GM18909 (cell line): ENCODE data around the gene SEC61A2.

Source experiments
- ATAC-seq: cut with Tn5 transposase; IDR thresholded peaks from one replicate; pipeline ENCODE4 v1.9.1; 2021; ENCODE audit warnings: mild to moderate bottlenecking; ENCODE audit not compliant: unreplicated experiment, poor library complexity

The SEC61A2 gene

DNA sequence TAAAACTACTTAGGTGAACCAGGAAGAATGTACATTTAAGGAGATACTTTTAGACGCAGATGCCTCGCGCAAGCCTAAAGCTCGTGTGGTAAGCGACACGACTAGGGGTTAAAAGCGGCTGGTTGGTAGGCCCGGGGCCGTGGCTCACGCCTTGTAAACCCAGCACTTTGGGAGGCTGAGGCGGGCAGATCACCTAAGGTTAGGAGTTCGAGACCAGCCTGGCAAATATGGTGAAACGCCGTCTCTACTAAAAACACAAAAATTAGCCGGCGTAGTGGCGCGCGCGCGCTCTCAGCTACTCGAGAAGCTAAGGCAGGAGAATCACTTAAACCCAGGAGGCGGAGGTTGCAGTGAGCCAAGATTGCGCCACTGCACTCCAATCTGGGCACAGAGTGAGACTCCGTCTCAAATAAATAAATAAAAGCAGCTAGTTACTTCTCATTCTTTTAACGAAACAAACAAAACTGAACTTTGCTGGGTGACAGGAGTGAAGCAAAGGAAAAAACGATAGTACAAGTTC, 65.3 kb downstream of the SEC61A2 start:
- no peak for ATAC-seq

DNA sequence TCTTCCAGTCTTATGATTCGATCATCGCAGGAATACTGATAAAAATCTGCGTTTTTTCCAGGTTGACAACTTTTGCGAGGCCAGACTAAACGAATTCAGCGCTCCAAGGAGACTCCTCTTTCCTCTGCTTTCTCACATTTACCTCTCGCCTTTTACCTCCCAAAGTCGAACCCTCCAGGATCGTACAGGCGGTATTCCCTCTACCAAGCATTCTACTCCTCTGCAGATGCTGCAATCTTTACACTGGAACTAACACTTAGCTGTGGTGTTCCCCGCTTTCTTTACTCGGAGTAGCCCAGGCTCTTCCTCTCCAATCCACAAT, 65.8 kb downstream of the SEC61A2 start:
- peak; percentile 17 for ATAC-seq

DNA sequence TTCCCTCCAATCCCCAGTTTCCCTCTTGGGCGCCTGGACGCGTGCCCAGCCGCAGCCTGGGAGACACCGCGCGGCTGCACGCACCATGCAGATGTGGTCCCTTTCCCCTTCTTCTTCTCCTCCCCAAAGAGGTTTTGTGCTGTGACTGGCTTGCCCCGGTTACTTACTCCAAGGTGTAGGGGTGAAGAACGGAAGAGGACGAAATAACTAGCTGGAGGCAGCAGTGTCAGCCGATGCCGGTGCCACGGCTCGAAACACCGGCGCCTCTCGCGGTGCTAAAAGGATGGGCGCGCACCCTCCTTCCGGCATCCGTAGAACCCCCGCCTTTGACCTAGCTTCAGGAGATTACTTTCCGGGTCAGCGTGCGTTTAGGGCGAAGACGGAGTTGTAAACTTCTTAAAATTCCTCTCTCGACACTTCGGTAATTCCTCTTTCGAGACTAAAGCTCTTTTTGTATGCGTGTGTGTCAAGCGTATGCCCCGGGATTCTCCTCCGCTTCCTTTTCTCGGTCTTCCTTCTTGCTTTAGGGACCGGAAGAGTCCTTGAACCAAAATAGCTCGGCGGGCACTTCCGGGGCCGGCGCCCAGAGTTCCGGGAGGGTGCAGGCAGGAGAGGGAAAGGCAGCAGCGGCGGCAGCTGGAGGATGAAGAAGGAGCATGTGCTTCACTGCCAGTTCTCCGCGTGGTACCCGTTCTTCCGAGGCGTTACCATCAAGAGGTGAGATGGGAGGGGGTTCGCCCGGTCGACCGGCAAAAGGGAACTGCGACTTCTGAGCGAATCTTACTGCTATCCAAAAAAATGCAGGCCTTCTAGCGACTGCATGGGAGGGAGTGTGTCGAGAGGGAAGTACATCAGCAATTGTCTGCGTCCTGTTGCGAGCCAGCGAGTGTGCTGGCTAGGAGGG, 66.4 kb downstream of the SEC61A2 start, which contains the start of the genes CDC123 and NUDT5:
Gene CDC123 (plus strand): TSS at position 586 of the 904 bp plus-strand sequence. CDS start 58 bp downstream, at position 644.
Gene NUDT5 (minus strand): TSS at position 289 of the 904 bp plus-strand sequence. CDS start 9,600 bp downstream, outside the sequence.
- peak; percentile 90 for ATAC-seq

DNA sequence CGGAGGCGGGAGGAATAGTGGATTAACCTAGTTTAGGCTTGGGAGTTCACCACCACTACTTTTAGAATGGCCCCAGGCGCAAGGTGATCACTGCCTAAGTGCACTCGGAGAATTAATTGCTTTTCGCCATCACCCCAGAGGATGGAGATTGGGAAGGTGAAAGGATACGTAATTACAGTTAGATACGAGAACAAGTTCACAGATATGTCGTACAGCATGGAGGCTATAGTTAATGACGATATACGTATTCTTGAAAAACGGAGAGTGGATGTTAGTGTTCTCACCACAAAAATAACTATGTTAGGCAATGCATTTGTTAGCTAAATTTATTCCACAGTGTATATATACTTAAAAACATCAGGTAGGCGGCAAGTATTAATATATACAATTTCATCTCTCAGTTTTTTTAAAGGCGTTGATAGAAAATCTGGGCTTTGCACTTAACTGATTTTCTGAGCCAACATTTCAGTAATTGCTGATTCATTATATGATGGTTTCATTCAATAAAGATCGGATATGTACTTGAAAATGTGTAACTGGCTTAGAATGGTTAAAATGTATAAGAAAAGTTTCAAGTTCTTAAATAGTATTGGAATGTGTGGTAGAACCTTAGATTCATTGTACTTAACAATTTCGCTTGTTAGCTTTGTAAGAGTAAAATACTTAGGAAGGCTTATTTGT, 67.2 kb downstream of the SEC61A2 start:
- ATAC-seq: no peak

DNA sequence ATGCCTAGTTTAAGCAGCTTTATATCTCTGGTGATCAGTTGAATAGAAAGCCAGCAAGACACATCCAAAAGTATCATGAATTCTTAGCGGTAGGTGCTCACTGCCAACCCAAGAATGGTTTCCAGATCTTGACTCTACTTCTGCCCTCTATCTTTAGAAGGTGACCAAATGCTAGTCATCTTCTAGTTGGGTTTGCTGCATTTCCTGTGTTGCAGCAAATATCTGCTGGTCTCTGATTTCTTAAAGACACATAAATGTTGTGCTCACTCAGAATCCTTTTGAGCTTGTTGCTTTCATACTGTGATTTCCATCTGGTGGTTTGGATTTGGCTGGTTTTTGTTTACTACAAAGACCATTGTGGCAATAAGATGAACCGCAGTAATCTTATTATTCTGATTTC, 68.7 kb downstream of the SEC61A2 start:
- ATAC-seq: no peak

DNA sequence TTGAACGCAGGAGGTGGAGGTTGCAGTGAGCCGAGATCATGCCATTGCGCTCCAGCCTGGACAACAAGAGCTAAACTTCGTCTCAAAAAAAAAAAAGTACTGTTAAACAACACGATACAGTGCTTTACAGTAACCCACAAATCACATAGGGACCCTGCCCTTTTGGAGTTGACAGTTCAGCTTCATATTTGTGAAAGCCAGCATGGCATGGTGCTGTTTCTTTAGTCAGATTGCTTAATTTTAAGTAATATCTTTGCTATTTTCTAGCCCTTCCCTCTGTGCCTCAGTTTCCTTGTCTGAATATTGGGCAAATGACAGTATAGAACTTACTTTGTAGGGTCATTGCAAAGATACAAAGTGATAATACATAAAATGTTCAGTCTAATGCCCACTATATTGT, 71.4 kb downstream of the SEC61A2 start:
- ATAC-seq: no peak

DNA sequence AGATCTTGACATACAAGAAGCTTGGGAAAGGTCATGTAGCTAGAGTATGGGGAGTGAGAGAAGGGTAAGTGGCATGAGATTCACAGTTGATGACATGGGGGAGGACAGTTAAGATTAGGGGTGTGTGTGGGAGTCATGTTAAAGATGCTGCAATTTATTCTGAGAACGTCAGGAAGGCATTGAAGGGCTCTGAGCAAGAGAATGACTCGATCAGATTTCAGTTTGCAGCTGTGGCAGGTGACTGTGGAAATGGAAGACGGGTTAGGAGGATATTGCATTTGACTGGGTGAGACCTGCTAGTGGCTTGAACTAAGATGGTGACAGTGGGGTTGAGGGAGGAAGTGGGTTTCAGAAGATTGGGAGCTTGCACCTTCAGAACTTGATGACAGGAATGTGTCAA, 72.1 kb downstream of the SEC61A2 start:
- no peak for ATAC-seq

DNA sequence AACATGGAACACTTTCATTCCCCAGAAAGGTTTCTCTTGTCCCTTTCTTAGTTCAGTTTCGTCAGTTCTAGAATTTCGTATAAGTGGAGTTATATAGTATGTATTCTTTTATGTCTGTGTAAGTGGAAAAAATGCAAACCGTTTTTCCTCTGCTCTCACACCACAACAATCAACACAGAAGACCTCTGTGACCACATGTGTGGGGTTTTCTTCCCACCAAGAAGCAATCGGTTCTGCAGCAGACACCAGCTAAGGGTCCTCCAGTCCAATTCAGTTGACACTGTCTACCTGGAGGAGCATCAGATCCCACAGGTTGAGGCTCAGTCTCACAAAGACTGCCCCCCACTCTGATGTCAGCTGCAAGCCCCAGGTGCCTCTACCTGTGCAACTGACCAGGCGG, 72.7 kb downstream of the SEC61A2 start:
- ATAC-seq: no peak

DNA sequence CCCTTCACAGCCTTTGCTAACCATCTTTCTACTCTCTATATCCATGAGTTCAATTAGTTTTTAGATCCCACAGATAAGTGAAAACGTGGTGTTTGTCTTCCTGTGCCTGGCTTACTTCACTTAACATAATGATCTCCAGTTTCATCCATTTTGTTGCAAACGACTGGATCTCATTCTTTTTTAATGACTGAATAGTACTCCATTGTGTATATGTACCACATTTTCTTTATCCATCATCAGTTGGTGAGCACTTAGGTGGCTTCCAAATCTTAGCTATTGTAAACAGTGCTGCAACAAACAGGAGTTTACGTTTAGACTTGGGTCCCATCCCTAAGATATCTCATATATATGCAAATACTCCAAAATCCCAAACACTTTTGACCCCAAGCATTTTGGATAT, 75.6 kb downstream of the SEC61A2 start:
- no peak for ATAC-seq

DNA sequence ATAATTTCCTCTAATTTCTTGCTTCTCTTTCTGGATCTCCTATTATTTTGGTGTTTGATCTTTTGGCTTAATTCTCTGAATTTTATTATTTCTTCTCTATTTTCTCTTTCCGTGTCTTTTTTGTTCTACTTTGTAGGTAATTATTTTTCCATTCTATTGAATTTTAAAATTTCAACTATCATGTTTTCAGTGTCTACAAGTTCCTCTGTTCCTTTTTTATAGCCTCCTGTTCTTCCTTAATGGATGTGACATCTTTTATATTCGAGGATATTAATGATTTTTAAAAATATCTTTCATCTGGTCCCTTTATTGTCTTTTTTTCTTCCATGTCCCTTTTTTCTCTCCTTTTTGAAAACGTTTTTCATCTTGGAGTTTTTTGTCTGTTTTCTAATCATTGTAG, 77.6 kb downstream of the SEC61A2 start:
- ATAC-seq: no peak

DNA sequence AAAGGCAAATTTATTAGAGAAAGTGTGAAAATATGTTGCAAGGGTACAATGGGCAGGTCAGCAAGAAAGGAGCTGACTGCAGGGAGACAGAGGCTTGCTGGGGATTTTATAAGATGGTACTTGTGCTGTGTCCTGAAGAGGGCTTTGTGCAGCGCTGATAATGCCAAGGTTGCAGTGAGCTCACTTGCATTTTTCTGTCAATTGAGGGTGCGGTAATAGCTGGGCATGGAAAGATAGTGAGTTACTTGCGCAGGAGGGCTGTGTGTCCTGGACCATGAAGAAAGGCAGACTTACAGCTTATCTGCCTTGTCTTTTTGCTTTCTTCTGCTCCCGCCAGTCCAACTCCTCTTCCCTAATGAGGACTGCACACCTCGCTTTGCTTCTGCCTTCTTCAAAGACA, 79.0 kb downstream of the SEC61A2 start:
- ATAC-seq: no peak

DNA sequence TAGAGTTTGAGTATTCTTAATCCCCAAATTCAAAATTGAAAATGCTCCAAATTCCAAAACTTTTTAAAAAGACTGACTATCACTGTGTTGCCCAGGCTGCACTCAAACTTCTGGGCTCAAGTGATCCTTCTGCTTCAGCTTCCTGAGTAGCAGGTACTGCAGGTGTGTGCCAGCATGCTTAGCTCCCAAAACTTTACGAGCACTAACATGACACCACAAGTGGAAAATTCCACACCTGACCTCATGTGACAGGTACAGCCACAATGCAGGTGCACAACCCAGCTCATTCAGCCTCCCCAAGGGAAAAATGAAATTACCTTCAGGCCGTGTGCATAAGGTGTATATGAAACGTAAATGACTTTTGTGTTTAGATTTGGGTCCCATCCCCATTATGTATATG, 83.0 kb downstream of the SEC61A2 start:
- no peak for ATAC-seq

DNA sequence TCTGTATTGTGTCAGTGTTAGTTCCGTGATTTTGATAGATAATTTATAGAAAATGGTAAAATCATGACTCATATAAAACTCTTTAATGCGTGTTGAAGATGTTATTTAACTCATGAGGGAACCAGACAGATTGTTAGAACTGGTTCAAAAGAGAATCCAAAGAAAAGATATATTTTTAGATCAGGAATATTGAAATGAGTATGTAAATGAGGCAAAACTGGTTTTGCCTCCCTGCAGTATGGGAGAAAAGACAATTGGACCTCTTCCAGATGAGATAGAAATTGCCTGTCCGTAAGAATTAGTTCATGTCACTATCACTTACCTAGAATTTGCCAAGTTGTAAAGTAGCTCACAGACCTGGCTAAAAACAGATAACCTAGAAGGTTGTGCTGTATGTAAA, 84.1 kb downstream of the SEC61A2 start:
- ATAC-seq: no peak

DNA sequence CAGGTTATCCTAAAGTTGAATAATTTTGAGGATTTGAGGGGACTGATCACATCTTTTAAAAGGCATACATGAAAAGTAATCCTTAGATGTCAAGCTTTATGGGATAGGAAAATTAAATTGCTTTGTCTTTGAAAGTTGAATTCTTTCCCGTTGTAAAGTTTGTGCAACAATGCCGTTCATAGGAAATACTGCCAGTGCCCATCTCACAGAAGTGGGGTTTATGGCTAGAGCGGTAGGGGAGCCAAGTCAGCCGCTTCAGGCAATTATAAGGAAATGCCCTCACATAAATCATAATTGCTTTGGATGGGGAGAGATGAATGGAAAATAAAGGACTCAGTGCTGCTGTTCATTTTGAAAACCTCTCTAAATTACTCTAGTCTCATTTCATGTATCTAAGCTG, 84.6 kb downstream of the SEC61A2 start:
- ATAC-seq: no peak

DNA sequence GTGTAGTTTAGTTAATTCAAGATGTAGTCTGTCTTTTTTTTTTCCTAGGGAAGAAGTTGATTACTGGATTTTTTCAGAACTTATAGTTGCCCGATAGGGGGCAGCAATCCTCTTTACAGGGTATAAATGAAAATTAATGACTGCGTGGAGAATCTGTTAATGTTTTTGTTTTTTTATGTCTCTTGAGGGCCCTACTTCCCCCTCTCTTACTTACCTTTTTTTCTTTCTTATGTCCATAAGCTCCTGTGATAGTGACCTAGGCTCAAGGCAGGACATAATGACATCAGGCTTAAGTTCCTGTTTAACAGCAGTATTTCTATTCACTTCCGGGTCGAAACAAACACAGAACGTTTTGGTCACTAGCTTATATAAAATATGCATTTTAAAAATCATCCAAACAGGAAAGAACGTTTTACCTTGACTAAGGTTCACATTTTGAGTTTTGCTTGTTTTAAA, 85.3 kb downstream of the SEC61A2 start:
- ATAC-seq: no peak
